Measurements from ENCODE around the gene TRMU. TPM values are rescaled to one million over a fixed set of nuclear protein-coding genes. Genes with fewer than 3 reads are reported as not detected.
A peak's percentile ranks its signal among the peaks of the same experiment; 100 is the strongest.

The TRMU gene
- total RNA-seq, 3 donors from 2014 or later, result 40.5 to 41.5 (median 41.2) TPM

- Histone ChIP-seq H3K36me3 (ENCODE audit: low read depth) (peaks cover 12% of the 10 kb centered on the region), H3K4me3 (no peak overlapping the region), H3K4me1 (ENCODE audit: low read depth) (no peaks in the 10 kb centered on the region), H3K9me3 (no peaks in the 10 kb centered on the region)
- ATAC-seq (peak; percentile 70), DNase-seq (peak in 2 of 3 donors; percentile 76 to 81)
- intact Hi-C loops (cut with DNase I, micrococcal nuclease), result loop anchor here in 1 of 2 donors (10.0 kb wide), 1 partner anchor 189 kb away; no protein-coding TSS in a partner anchor
- no peak for TF ChIP-seq CTCF (IDR thresholded peaks at IDR 0.05)
Measured at GRCh38 chr22:46355369-46355995, 20.0 kb downstream of the TRMU start.

DNA sequence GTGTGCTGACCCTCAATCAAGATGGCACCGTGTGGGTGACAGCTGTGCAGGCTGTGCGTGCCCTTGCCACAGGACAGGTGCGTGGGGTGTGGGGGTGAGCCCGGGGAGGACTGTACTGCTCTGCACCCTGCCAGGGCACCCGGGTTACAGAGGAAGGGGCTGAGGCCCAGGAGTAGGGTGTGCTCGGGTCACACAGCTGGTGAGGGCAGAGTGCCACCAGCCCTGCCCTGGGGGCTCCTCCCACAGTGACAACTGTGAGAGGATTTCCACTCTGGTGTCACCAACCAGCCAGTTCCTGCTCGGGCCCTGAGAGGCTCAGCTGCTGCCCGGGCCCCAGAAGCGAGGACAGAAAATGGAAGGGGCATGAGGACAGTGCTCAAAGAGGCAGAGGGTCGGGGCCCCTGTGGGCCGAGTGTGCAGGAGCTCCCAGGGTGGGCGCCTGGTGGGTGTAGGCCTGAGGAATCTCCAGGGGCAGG lies 20.5 kb downstream of the TRMU start:
- H3K4me3 ChIP-seq, result no peak overlapping the region
- H3K9me3 ChIP-seq, result no peaks in the 10 kb centered on the region
- DNase-seq, result peak in 1 of 3 donors; percentile 22
- H3K4me1 ChIP-seq (ENCODE audit: low read depth), result no peaks in the 10 kb centered on the region
- ATAC-seq, result no peak
- no peak for TF ChIP-seq CTCF (IDR thresholded peaks at IDR 0.05)
- intact Hi-C loops (cut with DNase I, micrococcal nuclease), result loop anchor here in 1 of 2 donors (10.0 kb wide), 1 partner anchor 189 kb away; no protein-coding TSS in a partner anchor
- peaks cover 12% of the 10 kb centered on the region for H3K36me3 ChIP-seq (ENCODE audit: low read depth)

DNA sequence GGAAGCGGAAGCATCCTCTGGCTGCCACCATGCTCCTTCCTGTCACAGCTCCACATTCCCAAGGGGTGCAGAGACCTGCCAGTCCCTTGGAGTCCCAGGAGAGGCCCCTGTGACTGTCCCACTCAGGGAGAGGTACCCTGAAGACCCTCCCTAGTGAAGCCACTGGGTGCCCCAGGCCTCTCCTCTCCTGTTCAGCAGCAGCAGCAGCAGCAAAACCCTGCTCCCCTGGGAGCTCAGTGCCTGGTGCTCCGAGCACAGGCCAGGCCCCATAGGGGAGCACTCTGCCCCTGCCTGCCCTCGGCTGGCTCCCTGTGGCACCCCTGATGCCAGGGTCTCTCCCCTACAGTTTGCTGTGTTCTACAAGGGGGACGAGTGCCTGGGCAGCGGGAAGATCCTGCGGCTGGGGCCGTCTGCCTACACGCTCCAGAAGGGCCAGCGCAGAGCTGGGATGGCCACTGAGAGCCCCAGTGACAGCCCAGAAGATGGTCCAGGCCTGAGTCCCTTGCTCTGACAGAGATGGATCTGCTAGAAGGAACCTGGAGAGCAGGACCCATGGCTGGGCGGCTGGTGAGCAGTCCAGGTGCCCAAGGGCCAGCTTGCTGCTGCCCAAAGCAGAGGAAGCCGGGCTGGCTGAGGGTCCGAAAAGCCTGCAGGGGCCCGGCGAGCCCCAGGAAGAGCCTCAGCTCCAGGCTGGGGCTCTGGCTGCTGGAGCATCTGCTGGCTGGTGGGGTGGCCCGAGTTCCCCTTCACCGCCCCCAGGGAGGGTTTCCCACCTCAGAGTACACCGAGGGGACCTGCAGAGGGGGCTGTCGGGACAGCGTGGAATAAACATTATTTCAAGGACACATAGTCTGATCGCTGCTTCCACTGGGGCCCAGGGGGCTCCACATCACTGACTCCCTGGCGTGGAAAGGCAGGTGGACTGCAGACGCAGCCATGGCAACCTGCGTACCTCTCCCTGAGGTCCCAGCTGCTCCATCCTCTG lies 21.3 kb downstream of the TRMU start:
- ATAC-seq (no peak), DNase-seq (peak in 1 of 3 donors; percentile 24)
- peaks cover 12% of the 10 kb centered on the region for H3K36me3 ChIP-seq (ENCODE audit: low read depth)
- no peaks in the 10 kb centered on the region for H3K9me3 ChIP-seq
- no peak for TF ChIP-seq CTCF (IDR thresholded peaks at IDR 0.05)
- no peaks in the 10 kb centered on the region for H3K4me1 ChIP-seq (ENCODE audit: low read depth)
- intact Hi-C loops (cut with DNase I, micrococcal nuclease), result loop anchor here in 1 of 2 donors (10.0 kb wide), 1 partner anchor 188 kb away; no protein-coding TSS in a partner anchor
- H3K4me3 ChIP-seq, result no peak overlapping the region

DNA sequence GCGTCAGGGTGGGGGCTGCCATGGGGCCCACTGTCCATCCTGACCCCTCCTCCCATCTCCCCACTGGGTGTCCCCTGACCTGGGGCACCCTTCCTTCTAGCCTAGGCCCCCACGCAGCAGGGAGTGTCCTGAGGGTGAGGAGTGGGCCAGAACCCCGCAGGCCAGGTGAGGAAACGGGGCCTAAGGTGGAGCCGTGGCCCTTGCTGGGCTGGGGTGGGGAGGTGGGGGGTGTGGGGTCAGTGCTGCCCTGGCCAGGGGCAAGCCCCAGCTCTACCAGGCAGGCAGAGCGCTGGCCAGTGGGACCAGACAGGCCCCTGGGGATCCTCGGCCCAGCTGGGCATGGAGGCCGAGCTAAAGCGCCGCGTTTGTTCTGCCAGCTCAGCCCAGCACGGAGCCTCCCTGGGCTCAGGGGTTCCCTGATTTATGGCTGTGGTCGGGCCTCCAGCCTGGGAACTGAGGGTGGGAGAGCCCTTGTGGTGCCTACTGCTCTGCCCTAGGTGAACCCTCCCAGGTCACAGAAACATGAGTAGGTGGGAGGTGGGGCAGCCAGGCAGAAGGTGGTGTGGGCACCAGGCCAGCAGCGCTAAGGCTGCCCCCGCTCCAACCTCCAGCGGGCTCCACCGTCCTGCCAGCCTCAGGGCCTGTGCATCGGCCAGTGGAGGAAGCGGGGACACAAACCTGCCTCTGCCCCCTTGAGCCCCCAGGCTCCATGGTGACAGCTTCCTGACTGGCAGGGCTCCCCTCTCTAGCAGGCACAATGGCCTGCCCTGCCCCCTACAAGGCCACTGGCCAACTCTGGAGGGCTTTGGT lies 22.4 kb downstream of the TRMU start:
- no peaks in the 10 kb centered on the region for H3K4me1 ChIP-seq (ENCODE audit: low read depth)
- intact Hi-C loops (cut with DNase I, micrococcal nuclease), result loop anchor here in 1 of 2 donors (10.0 kb wide), 1 partner anchor 187 kb away; no protein-coding TSS in a partner anchor
- ATAC-seq, result no peak
- no peaks in the 10 kb centered on the region for H3K9me3 ChIP-seq
- DNase-seq, result peak in 1 of 3 donors; percentile 7
- H3K36me3 ChIP-seq (ENCODE audit: low read depth), result peaks cover 3% of the 10 kb centered on the region
- H3K4me3 ChIP-seq, result no peak overlapping the region
- TF ChIP-seq CTCF (IDR thresholded peaks at IDR 0.05), result no peak

- no peak for TF ChIP-seq CTCF (IDR thresholded peaks at IDR 0.05)
- peak in 1 of 3 donors; percentile 12 for DNase-seq
- Histone ChIP-seq H3K4me3 (no peak overlapping the region), H3K36me3 (ENCODE audit: low read depth) (no peaks in the 10 kb centered on the region), H3K4me1 (ENCODE audit: low read depth) (no peaks in the 10 kb centered on the region), H3K9me3 (no peaks in the 10 kb centered on the region)
- ATAC-seq, result no peak
- intact Hi-C loops (cut with DNase I, micrococcal nuclease), result loop anchor here in 1 of 2 donors (10.0 kb wide), 1 partner anchor 186 kb away; no protein-coding TSS in a partner anchor
Measured at GRCh38 chr22:46358766-46359165, 23.3 kb downstream of the TRMU start.
